GM23338 (cell line): ENCODE measurements around the gene PNPO. TPM values are rescaled to one million over a fixed set of nuclear protein-coding genes. Genes with fewer than 3 reads are reported as not detected.

Experiments
- ATAC-seq: fragments of 200-7000 bp; cut with Tn5 transposase; 3 replicates; pipeline ENCODE4 v1.9.1; 2020
- DNase-seq: peaks from one replicate; pipeline ENCODE4 v3.0.0-alpha.2; 2015; ENCODE audit warnings: low spot score
- H2AFZ ChIP-seq: fragments of 200-600 bp; sonication (generic); 2 replicates; pipeline ENCODE4 v1.8.0; 2016; ENCODE audit warnings: antibody characterized with exemption, mild to moderate bottlenecking, moderate library complexity
- H3F3A ChIP-seq: fragments of 200-600 bp; sonication (generic); replicated peaks from 2 replicates; pipeline ENCODE4 v1.8.0; 2017; ENCODE audit warnings: antibody characterized with exemption, mixed run types, low read depth
- H3K27ac ChIP-seq: fragments of 200-600 bp; sonication (generic); 2 replicates; pipeline ENCODE4 v1.6.1; 2016; ENCODE audit warnings: low read depth
- H3K27me3 ChIP-seq: fragments of 200-600 bp; sonication (generic); 2 replicates; pipeline ENCODE4 v1.8.0; 2016; ENCODE audit warnings: mild to moderate bottlenecking, mixed run types, moderate library complexity; ENCODE audit not compliant: insufficient read depth
- H3K36me3 ChIP-seq: fragments of 200-600 bp; sonication (generic); 2 replicates; pipeline ENCODE4 v1.8.0; 2016; ENCODE audit warnings: mild to moderate bottlenecking; ENCODE audit not compliant: insufficient read depth
- H3K4me1 ChIP-seq: fragments of 200-600 bp; sonication (generic); 2 replicates; pipeline ENCODE4 v1.8.0; 2016; ENCODE audit warnings: mild to moderate bottlenecking, moderate library complexity; ENCODE audit not compliant: insufficient read depth
- H3K4me2 ChIP-seq: fragments of 200-600 bp; sonication (generic); 2 replicates; pipeline ENCODE4 v1.7.1; 2017; ENCODE audit warnings: mixed run types
- H3K4me3 ChIP-seq: fragments of 200-600 bp; sonication (generic); 2 replicates; pipeline ENCODE4 v1.6.1; 2016; ENCODE audit warnings: mixed run types
- H3K79me2 ChIP-seq: fragments of 200-600 bp; sonication (generic); replicated peaks from 2 replicates; pipeline ENCODE4 v1.8.0; 2017; ENCODE audit warnings: mild to moderate bottlenecking; ENCODE audit not compliant: insufficient read depth
- H3K9me2 ChIP-seq: fragments of 200-600 bp; sonication (generic); 2 replicates; pipeline ENCODE4 v1.8.0; 2017; ENCODE audit not compliant: insufficient read depth
- H4K20me1 ChIP-seq: fragments of 200-600 bp; sonication (generic); replicated peaks from 2 replicates; pipeline ENCODE4 v1.8.0; 2017; ENCODE audit warnings: mild to moderate bottlenecking; ENCODE audit not compliant: insufficient read depth
- H3K27ac Mint-ChIP-seq: 2 replicates; pipeline ENCODE4 v1.8.0; 2020; ENCODE audit warnings: inconsistent platforms, mild to moderate bottlenecking, moderate library complexity, mixed read lengths
- H3K27me3 Mint-ChIP-seq: 3 replicates; pipeline ENCODE4 v1.8.0; 2022; ENCODE audit warnings: low read depth, mild to moderate bottlenecking, moderate library complexity, mixed read lengths, inconsistent platforms; ENCODE audit not compliant: insufficient read depth, poor library complexity
- H3K36me3 Mint-ChIP-seq: 3 replicates; pipeline ENCODE4 v1.8.0; 2021; ENCODE audit warnings: low read depth, mild to moderate bottlenecking, inconsistent platforms, moderate library complexity, mixed read lengths
- H3K4me1 Mint-ChIP-seq: 3 replicates; pipeline ENCODE4 v1.8.0; 2020; ENCODE audit warnings: mild to moderate bottlenecking, inconsistent platforms, mixed read lengths
- H3K4me3 Mint-ChIP-seq: 3 replicates; pipeline ENCODE4 v1.8.0; 2021; ENCODE audit warnings: moderate library complexity, mild to moderate bottlenecking, inconsistent platforms, mixed read lengths
- H3K9me3 Mint-ChIP-seq: 3 replicates; pipeline ENCODE4 v1.8.0; 2020; ENCODE audit warnings: moderate library complexity, mild to moderate bottlenecking, inconsistent platforms, mixed read lengths
- CREB1 ChIP-seq: fragments of 250-450 bp; sonication (Bioruptor Pico); IDR thresholded peaks from 2 replicates; pipeline ENCODE4 v1.5.0; 2020; ENCODE audit warnings: low read depth, mild to moderate bottlenecking, moderate library complexity
- EZH2 ChIP-seq: fragments of 200-600 bp; sonication (generic); IDR thresholded peaks from one replicate; pipeline ENCODE4 v1.8.0; 2017; ENCODE audit warnings: antibody characterized with exemption, mild to moderate bottlenecking, low read depth; ENCODE audit not compliant: unreplicated experiment
- EZH2phosphoT487 ChIP-seq: fragments of 200-600 bp; sonication (generic); IDR thresholded peaks from one replicate; pipeline ENCODE4 v1.8.1; 2018; ENCODE audit warnings: antibody characterized with exemption; ENCODE audit not compliant: unreplicated experiment
- JUNB ChIP-seq: IDR thresholded peaks from one replicate; pipeline ENCODE4 v1.6.1; 2016; ENCODE audit warnings: antibody characterized with exemption; ENCODE audit not compliant: unreplicated experiment
- NANOG ChIP-seq: IDR thresholded peaks from 2 replicates; pipeline ENCODE4 v1.6.1; 2016; ENCODE audit warnings: antibody characterized with exemption, borderline replicate concordance
- POLR2AphosphoS5 ChIP-seq: IDR thresholded peaks from 2 replicates; pipeline ENCODE4 v1.6.1; 2016; ENCODE audit warnings: antibody characterized with exemption, low read depth
- STAT1 ChIP-seq: IDR thresholded peaks from one replicate; pipeline ENCODE4 v1.6.1; 2016; ENCODE audit warnings: antibody characterized with exemption; ENCODE audit not compliant: unreplicated experiment
- ZNF114 ChIP-seq: fragments of 250-450 bp; sonication (Bioruptor Pico); IDR thresholded peaks from 2 replicates; pipeline ENCODE4 v1.5.0; 2020; ENCODE audit warnings: mild to moderate bottlenecking, moderate library complexity
- ZNF331 ChIP-seq: fragments of 250-450 bp; sonication (Bioruptor Pico); IDR thresholded peaks from 2 replicates; pipeline ENCODE4 v1.5.0; 2020; ENCODE audit warnings: low read depth, mild to moderate bottlenecking, moderate library complexity
- polyA plus RNA-seq: library from polyadenylated mRNA; unstranded; fragments of >200 nt; fragmentation: Nextera tagmentation; extraction: Ambion mirVana; gene quantifications from 2 replicates; pipeline ENCODE4 v1.2.1, GENCODE V29; 2016
- total RNA-seq: library from RNA; depleted of rRNA; stranded (reverse); fragments of >200 nt; shearing (Covaris generic); gene quantifications from 2 replicates; pipeline ENCODE4 v1.2.3, GENCODE V29; 2014
- TF ChIP-seq, protein P1 (sequence below): IDR thresholded peaks from one replicate; pipeline ENCODE4 v1.6.1; 2018; ENCODE audit warnings: antibody characterized with exemption; ENCODE audit not compliant: unreplicated experiment
- TF ChIP-seq, protein P2 (sequence below), 2 experiments: fragments of 200-600 bp in 1 of 2; sonication (generic) in 1 of 2; conservative IDR thresholded peaks; 2 replicates each; pipeline versions ENCODE4 v1.5.1 to v1.6.1; 2016 to 2017; ENCODE audit warnings: antibody characterized with exemption in 2 of 2, low read depth in 2 of 2, mild to moderate bottlenecking in 2 of 2, moderate library complexity in 1 of 2
- TF ChIP-seq, protein P3 (sequence below): IDR thresholded peaks from 2 replicates; pipeline ENCODE4 v1.6.1; 2016; ENCODE audit warnings: antibody characterized with exemption

Gene PNPO
- total and polyA plus RNA-seq, 2 experiments from 2014 or later = 5.0 to 12.7 TPM

GRCh38 chr17:47980541-47980940 lies 39.2 kb downstream of the PNPO start (continued):
- TF ChIP-seq, protein P1, sequence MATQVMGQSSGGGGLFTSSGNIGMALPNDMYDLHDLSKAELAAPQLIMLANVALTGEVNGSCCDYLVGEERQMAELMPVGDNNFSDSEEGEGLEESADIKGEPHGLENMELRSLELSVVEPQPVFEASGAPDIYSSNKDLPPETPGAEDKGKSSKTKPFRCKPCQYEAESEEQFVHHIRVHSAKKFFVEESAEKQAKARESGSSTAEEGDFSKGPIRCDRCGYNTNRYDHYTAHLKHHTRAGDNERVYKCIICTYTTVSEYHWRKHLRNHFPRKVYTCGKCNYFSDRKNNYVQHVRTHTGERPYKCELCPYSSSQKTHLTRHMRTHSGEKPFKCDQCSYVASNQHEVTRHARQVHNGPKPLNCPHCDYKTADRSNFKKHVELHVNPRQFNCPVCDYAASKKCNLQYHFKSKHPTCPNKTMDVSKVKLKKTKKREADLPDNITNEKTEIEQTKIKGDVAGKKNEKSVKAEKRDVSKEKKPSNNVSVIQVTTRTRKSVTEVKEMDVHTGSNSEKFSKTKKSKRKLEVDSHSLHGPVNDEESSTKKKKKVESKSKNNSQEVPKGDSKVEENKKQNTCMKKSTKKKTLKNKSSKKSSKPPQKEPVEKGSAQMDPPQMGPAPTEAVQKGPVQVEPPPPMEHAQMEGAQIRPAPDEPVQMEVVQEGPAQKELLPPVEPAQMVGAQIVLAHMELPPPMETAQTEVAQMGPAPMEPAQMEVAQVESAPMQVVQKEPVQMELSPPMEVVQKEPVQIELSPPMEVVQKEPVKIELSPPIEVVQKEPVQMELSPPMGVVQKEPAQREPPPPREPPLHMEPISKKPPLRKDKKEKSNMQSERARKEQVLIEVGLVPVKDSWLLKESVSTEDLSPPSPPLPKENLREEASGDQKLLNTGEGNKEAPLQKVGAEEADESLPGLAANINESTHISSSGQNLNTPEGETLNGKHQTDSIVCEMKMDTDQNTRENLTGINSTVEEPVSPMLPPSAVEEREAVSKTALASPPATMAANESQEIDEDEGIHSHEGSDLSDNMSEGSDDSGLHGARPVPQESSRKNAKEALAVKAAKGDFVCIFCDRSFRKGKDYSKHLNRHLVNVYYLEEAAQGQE = no peak
- no peak for TF ChIP-seq POLR2AphosphoS5

DNA sequence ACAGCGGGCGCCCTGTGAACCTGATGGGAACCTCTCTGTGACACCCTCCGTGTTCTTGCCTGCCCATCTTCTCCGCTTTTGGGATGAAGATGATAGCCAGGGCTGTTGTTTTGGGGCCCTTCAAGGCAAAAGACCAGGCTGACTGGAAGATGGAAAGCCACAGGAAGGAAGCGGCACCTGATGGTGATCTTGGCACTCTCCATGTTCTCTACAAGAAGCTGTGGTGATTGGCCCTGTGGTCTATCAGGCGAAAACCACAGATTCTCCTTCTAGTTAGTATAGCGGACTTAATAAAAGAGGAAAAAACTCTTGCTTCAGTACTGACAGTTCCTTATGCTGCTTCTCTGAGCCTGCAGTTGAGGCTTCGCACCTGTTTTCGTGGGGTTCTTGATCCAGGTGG lies 40.1 kb downstream of the PNPO start:
- H3K9me3 Mint-ChIP-seq = no peaks in the 10 kb centered on the region; the same call in 2 of the 3 replicates
- no peaks in the 10 kb centered on the region for H3F3A ChIP-seq
- peaks cover 17% of the 10 kb centered on the region; the same call in 1 of the 2 replicates for H3K36me3 ChIP-seq
- H3K27me3 Mint-ChIP-seq = peaks cover 11% of the 10 kb centered on the region
- peaks cover 4% of the 10 kb centered on the region for H4K20me1 ChIP-seq
- no peak overlapping the region for H3K4me3 Mint-ChIP-seq
- H3K27ac Mint-ChIP-seq = no peak overlapping the region
- DNase-seq (no peak), ATAC-seq (no peak)
- no peak overlapping the region for H3K4me3 ChIP-seq
- no peaks in the 10 kb centered on the region for H3K4me1 ChIP-seq
- no peak overlapping the region for H3K4me2 ChIP-seq
- H3K9me2 ChIP-seq = no peaks in the 10 kb centered on the region
- H2AFZ ChIP-seq = no peak overlapping the region
- peaks cover 5% of the 10 kb centered on the region for H3K4me1 Mint-ChIP-seq
- peaks cover 61% of the 10 kb centered on the region for H3K36me3 Mint-ChIP-seq
- H3K79me2 ChIP-seq = no peaks in the 10 kb centered on the region
- no peak overlapping the region for H3K27ac ChIP-seq
- H3K27me3 ChIP-seq = no peaks in the 10 kb centered on the region
- TF ChIP-seq EZH2 = no peak
- TF ChIP-seq POLR2AphosphoS5 = no peak
- TF ChIP-seq ZNF331 (CRISPR knock-in tag) = no peak
- no peak for TF ChIP-seq EZH2phosphoT487
- no peak for TF ChIP-seq NANOG
- no peak for TF ChIP-seq STAT1
- no peak for TF ChIP-seq JUNB
- TF ChIP-seq ZNF114 (CRISPR knock-in tag) = no peak
- TF ChIP-seq CREB1 (CRISPR knock-in tag) = no peak
- TF ChIP-seq, protein P1 = no peak
- TF ChIP-seq, protein P2, sequence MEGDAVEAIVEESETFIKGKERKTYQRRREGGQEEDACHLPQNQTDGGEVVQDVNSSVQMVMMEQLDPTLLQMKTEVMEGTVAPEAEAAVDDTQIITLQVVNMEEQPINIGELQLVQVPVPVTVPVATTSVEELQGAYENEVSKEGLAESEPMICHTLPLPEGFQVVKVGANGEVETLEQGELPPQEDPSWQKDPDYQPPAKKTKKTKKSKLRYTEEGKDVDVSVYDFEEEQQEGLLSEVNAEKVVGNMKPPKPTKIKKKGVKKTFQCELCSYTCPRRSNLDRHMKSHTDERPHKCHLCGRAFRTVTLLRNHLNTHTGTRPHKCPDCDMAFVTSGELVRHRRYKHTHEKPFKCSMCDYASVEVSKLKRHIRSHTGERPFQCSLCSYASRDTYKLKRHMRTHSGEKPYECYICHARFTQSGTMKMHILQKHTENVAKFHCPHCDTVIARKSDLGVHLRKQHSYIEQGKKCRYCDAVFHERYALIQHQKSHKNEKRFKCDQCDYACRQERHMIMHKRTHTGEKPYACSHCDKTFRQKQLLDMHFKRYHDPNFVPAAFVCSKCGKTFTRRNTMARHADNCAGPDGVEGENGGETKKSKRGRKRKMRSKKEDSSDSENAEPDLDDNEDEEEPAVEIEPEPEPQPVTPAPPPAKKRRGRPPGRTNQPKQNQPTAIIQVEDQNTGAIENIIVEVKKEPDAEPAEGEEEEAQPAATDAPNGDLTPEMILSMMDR (conservative IDR thresholded peaks at IDR 0.05; ENCODE audit: low read depth in 2 of 2) = no peak
- TF ChIP-seq, protein P3, sequence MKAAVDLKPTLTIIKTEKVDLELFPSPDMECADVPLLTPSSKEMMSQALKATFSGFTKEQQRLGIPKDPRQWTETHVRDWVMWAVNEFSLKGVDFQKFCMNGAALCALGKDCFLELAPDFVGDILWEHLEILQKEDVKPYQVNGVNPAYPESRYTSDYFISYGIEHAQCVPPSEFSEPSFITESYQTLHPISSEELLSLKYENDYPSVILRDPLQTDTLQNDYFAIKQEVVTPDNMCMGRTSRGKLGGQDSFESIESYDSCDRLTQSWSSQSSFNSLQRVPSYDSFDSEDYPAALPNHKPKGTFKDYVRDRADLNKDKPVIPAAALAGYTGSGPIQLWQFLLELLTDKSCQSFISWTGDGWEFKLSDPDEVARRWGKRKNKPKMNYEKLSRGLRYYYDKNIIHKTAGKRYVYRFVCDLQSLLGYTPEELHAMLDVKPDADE = no peak
